ENCODE results near the gene GRIK3.

GRIK3 gene

DNA sequence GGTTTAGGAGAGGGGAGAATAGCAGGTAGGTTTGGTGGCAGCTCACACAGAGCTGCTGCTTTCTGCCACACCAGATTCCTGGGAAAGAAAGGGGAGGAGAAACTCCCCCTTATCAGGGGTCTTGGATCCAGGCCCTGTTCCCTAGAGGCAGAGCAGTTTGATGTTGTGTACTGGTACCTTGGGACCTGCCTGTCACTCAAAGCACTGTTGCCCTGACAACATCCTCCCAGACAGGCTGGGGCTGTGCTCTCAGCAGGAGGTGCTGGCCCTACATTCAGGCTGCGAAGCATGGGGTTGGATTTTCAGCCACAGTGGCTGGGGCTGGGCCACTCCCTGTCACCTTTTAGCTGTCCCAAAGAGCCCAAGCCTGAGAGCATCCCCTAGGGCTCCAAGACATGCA is 188.0 kb downstream of the GRIK3 start:
- no peak for DNase-seq

DNA sequence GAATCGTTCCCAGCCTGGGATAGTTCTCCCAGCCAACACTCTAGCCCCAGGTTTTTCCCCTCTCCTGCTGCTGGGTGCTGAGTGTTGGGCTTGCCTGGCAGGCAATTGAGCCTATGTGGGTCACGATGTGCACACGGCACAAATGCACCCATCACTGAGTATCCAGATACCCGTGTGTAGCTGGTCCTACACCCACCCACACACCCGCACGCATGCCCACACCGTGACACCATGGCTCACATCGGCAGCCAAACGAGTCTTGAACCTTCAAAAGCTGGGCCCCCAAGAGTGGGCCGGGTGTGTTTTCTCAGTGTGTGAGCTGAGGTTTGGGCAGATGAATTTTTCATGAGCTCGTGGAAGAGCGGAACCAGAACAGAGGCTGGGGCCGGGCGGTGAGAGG is 188.5 kb downstream of the GRIK3 start:
- no peak for DNase-seq

DNA sequence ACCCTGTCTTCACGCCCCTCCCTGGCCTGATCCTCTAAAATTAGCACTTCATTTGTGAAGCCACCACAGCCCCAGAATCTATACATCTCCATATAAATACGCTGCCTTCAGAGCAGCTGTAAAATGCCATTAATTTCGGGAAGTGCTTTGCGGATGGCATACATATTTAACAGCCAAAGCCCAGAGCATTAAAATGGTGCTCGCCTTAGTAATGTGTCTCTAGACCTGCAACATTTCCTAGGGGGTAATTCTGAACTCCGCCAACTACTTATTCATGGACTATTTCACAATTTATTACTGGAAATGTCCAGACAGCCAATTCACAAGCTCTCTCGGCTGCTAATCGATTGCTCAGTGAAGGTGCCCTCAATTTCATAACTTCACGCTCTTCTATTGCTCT is 189.4 kb downstream of the GRIK3 start:
- no peak for DNase-seq

DNA sequence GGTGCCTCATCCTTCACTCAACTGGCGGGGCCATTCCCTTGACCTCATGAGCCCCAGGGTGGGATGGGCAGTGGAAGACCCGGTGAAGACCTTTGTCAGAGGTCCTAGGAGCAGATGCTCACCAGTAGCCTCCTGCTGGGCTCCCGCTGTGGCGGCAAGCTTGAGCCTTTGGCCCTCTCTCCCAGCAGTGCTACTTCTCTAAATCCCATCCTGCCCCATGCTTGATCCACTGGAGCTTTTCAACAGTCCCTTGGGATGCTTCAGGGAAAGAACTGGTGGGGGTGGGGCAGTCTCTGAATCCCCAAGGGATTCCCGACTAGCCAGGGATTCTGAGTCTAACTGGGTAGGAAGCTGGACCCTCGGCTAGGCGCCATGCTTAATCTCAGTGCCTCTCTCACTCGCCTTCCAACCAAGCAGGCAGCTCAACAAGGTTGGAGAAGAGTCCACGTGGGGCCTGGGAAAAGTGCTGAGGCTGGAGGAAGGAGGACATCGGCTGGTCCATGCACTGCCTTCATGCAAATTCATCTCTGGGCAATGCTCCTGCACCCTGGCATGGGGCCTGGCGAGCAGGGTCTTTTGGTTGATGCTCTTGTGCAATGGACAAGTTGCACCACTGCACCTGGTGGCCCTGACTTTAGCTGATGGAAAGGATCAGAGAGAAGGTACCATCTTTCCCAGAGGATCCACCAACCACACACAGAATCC is 190.3 kb downstream of the GRIK3 start:
- DNase-seq, result no peak

DNA sequence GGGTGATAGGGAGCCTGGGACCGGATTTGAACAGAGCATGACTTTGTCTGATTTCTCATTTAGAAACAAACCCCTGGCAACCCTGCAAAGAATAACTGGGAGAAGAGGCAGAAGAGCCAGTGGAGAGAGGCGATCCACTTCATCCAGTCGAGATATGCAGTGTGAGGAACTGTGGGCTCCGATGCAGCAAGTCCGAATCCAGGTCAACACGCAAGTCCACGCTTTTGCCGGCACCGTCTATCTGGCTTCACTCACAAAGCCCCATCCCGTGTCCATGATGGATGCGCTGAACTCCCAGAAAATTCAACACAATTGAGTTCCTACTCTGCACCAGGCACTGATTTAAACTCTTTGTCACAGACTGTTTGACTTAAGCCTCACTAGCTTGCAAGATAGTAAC is 191.3 kb downstream of the GRIK3 start:
- DNase-seq, result no peak

DNA sequence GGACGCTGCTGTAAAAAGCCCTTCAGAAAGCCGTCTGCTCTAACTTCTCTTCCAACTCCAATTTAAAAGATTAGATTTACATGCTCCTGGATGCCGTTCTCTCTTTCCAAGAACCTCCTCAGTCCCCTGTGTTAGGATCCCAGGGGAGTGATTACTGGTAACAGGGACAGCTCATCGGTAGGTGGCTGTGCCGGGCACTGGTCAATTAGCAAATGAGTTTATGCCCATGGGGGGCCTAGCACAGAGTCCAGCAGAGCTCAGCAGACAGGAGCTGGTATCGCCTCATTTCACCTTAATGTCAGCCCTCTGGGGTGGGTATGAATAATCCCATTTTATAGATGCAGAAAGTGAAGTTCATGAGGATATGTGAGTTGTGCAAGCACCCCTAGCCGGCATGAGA is 191.9 kb downstream of the GRIK3 start:
- DNase-seq, result no peak

DNA sequence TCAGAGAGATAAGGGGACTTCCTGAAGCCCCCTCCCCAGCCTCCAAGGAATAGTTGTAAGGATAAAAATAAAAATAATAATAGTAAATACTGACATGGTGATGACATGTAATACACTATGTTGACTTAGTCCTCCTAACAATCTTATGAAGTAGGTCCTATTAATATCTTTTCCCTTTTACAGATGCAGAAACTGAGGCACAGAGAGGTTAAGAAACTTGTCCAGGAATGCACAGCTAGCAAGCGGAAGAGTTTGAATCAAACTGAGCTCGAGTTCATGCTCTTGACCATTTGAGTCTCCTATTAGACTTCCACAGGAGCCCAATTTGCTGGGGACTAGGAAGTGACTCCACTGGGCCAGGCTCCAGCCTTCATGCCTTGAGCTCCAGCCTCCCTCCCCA is 194.8 kb downstream of the GRIK3 start:
- no peak for DNase-seq

DNA sequence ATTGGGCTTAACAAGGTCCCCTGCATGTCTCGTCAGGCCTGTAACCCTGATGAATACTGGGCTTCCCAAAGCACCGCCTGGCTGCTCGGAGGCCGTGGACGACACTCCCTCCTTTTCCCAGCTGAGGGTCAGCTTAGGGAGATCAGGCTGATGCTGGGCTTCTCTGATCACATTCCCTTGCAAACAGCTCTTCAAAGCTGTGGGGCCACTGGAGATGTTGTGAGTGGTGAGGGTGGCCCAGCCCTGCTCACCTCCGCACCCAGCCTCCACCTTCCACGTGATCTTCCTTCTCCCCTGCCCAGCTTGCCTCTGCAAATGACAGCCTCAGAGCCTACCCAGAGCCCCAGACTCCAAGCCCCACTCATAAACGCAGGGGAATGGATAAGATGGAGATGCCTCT is 195.4 kb downstream of the GRIK3 start:
- DNase-seq, result no peak

DNA sequence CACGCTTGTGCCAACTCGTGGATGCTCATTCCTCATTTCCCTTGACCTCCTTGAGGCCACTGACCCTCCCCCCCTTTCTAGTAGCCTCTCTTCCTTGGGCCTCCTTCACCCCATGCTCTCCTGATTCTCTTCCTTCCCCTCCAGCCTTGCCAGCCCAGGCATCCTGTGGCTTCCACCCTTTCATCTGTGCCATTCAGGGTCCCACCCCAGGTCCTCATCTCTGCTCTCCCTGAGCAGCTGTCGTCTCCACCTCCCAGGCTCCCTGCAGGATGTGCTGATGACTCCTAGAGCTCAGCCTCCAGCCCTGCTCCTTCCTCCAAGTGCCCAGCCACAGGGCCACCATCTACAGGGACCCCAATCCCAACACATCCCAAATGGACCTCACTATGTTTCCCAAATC is 197.4 kb downstream of the GRIK3 start:
- no peak for DNase-seq

DNA sequence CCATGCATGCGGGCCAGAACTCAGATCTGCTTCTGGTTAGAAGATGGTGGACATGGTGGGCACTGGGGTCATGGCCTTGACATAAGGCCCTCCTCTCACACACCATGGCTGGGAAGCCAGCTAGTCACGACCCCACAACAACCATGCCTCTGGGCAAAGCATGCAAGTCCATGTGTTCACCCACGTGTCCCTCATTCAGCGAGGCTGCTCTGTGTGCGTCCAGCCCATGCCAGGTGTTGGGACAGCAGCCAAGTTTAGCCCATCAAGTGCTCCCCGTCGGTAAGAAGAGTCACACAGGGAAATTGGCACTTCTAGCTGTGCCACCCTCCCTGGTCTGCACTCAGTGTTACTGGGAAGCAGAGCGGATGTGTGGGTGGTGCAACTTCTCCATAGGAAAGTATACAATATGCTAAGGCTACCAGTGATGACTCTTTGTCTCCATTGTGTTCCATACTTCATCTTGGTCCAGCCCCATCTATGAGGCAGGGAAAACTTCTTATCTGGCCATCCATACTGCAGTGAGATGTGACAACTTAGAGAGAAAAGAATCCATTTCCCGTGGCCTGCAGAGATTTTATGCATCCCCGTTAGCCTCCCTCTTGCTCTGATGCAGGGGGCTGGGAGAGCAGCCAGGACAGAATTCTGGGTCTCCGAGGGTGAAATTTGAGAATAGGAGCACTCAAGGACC is 198.0 kb downstream of the GRIK3 start:
- no peak for DNase-seq

DNA sequence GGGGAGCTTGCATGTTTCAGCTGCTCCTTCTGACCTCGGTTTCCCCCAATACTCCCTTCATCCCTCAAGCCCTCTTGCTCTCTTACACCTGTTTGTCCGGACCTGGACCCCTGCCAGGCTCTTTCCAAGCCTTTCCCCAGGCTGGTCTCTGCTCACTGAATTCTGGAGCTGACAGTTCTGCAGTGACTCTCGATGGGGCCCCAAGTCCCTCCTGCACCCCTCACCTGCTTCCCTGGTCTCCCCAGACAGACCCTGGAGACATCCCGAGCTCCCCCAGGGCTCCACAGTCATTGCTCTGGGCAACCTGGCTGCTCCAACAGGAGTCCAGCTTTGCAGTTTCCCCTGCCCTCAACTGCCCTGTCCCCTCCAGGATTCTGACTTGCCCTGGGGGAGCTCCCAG is 198.6 kb downstream of the GRIK3 start:
- DNase-seq, result no peak

DNA sequence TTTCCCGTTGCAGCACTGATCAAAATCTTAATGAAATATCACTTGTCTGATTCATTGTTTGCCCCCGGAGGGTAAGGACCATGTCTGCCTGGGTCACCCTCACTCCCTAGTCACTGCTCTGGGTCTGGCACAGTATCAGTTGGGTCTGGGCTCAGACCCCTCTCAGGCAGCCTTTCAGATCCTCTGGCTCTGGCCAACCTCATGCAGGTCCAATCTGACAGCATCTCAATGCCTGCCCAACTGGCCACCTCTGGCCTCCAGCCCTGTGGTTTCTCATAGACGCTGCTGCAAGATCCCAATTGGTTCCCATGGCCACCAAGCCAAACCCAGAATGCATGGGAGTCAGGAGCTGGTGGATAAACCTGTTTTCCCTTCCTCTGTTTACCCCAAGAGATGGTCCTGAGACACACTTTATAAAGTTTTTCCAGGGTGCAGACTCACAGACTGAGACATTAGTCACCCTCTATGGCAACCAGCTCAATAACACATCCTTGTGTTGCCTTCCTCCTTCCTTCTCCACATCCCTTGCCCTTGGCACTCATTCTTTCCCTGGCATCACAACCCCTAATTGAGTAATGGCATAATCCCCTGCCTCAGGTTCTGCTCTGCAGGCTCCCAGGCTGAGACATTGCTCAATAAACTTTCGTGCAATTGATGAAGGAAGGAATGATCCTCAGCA is 199.2 kb downstream of the GRIK3 start:
- no peak for DNase-seq

DNA sequence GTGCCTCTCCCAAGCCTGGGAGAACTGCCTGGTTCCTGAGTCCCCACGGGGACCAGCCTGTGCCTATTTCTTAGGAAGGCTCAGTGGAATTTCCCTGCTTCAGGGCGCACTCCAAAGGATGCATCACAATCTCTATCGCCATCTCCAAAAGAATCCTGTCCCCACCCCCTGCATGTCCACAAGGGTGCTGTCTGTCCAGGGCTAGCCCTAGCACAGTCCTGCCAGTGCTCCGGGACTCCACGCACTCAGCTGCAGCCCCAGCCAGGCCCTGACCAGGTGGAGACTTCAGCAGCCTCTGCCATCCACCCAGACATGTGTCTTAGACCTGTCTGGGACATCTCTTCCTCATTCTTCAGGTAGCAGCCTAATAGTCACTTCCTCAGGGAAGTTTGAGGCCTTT is 199.7 kb downstream of the GRIK3 start:
- DNase-seq, result no peak

DNA sequence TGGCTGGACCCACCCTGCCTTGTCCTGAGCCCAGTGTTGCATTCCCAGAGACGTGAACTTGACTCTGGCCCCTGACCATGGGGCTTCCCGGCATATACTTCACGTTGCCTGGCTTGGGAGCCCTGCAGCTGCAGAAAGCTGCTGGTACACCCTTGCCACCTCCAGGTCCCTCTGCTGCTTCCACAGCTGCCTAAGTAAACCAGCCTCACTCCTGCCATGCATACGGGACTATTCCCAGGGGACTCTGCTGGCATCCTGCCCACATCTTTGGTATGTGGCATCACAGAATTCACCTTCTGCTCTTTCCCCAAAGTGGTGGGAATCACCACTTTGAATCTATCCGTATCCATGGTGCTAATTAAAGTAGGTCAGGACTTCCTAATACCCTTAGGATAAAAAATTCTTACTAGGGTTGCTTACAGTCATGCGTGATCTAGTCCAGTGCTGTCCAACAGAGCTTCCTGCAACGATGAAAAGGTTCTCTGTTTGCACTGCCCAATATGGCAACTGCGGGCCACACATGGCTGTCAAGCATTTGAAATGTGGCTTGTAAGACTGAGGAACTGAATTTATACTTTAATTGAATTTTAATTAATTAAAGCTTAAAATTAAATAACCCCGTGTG is 203.0 kb downstream of the GRIK3 start:
- DNase-seq, result no peak

DNA sequence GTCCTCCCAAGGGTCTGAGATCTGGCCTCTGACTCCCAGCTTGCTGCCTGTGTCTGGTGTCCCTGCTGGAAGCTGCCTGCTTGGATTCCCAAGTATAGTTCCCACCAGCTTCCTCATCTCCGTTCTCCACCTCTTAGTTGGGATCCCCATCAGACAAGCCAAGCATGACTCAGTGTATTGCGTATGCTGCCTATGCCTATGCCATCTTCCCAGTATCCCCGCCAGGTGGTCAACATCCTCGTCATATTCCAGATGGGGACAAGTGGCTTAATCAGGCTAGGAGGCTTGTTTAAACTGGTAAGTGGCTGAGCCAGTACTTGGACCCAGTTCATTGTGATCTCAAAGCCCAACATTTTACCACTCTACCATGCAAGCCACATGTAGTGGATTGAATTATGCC is 204.4 kb downstream of the GRIK3 start:
- no peak for DNase-seq

DNA sequence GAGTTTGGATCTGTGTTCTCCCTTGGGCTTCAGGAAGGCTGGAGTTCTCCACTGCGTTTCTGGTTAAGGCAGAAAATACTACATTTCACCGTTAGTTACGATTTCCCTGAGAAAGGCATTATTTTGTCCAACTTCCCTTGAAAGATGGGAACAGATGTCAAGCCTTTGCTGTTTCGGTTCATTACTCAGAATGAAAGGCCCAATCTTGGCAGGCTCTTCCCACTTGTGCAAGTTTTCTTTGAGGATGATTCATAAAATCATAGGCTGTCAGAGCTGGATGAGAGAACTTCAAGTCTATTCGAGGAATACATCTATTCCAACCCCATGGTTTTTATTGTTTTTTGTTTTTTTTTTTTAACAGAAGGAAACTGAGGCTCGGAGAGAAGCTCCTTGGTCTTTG is 205.2 kb downstream of the GRIK3 start:
- DNase-seq, result no peak

DNA sequence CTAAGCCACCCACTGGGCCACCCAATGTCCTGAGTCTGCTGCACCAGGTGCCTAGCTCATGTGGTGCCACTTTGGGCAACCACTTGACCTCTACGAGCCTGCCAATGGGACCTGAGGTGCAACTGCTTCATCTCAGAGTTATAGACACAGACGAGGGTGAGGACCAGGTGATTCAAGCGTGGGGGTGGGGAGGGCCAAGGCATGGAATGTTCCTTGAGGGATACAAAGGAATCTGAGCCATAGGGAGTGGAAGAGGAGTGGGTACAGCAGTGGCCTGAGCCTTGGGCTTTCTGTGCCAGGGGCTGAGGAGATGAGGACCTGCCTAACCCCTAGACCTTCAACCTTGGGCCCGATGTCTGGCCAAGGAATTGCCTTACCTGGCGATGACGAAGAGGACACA is 209.1 kb downstream of the GRIK3 start:
- no peak for DNase-seq

DNA sequence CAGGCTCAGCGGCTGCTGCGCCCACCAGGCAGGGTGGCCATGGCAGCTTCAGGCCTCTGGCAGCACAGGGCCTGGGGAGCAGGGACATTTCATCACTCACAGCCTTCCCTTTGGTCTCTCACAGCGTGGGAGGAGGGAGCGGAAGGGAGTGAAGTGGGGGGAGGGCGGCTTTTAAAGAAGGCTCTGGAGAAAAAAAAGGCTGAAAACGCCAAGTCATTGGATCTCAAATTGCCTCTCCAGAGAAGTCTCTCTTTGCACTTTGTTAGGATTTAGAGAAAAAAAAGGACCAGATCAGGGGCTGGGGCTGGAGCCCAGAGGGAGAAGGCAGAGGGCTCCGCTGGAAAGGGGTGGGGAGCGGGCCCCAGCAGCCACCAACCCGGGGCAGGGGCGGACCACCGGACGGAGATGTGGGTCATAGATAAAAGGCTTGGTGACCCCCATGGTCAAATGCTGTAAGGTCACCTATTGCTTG is 209.9 kb downstream of the GRIK3 start:
- no peak for DNase-seq

DNA sequence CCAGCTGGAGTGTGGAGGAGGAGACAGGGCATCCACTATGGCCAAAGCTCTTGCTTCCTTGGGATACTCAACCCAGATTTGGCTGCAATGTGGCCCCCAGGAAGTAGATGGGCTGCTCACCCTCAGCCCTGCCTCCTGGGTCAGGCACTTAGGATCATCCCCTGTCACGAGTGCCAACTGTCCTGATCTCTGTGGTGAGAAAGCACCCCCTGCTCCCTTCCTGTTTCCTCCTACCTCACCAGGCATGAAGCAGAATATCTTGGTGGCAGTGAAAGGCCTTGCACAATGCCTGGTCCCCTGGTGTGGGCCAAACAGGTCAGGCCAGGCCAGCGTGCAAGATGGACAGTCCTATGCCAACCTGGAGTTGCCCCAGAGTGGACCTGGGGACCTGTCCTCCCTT is 211.7 kb downstream of the GRIK3 start:
- no peak for DNase-seq

DNA sequence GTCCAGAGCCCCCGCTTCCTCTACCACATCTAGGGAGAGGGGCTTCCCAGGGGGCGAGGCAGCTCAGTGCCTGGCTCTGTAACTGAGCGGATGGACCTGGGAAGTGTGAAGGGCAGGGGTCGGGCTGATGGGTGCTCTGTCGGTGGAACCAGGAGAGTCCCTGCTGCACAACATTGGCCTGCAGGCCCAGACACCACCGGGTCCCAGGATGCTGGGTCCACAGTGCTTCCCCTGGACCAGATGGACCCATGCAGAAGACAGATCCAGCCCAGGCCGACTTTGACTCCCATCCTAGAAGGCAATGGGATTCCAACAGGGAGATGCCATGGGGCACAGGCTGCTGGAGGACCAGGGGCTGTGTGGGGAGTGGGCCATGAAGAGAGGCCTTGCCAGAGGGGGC is 212.9 kb downstream of the GRIK3 start:
- no peak for DNase-seq

DNA sequence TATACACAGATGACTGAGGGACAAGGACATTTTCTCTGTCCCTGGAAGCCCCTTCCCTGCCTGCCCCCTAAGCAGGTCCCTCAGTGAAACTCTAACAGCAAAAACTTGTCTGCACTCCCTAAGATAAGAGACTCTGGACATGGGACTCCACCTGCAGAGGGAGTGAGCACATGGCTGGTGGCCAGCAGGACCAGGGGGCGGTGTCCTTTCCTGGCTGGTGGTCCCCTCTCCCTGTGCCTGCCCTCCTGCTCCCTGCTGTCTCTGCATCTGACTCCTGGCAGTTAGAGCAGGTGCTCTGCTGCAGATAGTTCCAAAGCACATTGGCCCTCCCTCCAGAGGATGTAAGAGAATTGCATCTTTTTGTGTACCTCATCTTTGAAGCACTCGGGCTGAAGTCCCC is 215.5 kb downstream of the GRIK3 start:
- no peak for DNase-seq

DNA sequence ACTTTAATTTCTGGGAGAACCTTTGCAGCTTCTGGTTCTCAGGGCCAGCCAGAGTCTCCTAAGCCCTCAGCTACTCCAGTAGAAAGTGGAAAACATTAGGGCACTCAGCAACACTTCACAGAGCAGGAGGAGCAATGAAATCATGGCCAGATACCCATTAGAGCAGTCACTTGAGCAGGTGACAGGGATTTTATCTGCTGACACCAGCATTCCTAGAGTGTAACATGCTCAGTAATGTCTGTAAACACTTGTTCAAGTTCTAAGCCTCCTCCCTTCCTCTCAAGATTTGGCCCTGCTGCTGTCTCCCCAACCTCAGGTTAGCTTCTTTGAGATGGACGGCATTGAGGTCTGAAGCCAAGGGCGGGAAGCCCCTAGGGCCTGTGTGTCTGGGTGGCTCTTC is 218.0 kb downstream of the GRIK3 start:
- DNase-seq, result no peak

DNA sequence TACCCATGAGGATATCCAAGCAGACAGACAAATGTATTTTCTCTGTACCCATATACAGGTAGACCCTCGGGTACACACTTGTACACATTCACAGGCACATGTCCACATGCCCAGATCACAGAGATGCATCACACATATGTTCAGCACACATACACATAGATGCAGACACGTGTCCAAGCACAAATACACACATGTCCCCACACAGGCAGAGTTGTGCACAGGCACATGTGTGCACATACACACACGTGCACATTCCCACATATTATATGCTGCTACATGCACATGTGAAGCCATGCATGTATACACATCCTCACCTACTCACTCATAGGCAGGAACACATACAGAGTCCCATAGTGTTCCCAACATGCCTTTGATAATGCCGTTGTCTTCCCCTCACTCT is 219.5 kb downstream of the GRIK3 start:
- DNase-seq, result no peak

DNA sequence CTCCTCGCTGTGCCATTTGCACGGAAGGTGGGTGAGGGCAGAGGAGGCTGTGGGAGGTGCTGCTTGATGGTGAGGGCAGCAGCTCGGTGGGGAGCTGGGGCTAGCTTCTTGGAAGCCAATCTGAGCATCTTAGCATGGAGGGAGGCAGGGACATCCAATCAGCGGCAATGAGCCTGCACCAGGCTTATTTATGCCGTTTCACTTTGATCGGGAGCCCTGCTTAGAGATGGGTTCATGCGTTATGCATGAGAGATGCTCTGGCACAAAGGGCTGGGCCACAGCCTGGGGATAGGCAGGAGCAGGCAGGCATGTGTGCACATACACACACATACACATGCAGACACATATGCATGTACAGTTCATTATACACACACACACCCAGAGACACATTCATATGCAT is 220.2 kb downstream of the GRIK3 start:
- no peak for DNase-seq
